Measurements from ENCODE around the gene CDR2.

Gene CDR2

GRCh38 chr16:22337045-22337444, 37.4 kb downstream of the CDR2 start:
- POLR2A ChIA-PET: no interaction called here
- no peak for DNase-seq (ENCODE audit: extremely low spot score)
- no peak for TF ChIP-seq CTCF (IDR thresholded peaks at IDR 0.05; ENCODE audit: control extremely low read depth, extremely low read depth, low read depth, missing control alignments)
- CTCF ChIA-PET: interaction anchor here (1.2 to 3.0 kb wide), 4 partner anchors 10 to 37 kb away, joined by 4 to 10 read pairs (median 6); no protein-coding TSS in a partner anchor

DNA sequence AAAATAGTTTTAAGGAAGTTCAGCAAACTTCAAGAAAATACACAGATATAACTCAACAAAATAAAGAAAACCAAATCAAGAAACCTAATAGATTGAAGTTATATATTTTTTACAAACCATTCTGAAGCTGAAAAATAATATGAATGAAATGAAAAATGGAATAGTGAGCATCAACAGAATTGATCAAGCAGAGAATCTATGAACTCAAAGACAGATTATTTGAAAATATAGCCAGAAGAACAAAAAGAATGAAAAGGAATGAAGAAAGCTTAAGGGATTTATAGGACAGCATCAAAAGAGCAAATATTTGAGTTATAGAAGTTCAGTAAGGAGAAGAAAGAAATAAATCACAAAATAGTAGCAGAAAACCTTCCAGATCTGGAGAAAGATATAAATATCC, 37.8 kb downstream of the CDR2 start:
- POLR2A ChIA-PET: no interaction called here
- TF ChIP-seq CTCF (IDR thresholded peaks at IDR 0.05; ENCODE audit: control extremely low read depth, extremely low read depth, low read depth, missing control alignments): no peak
- DNase-seq (ENCODE audit: extremely low spot score): no peak
- CTCF ChIA-PET: interaction anchor here (1.2 to 3.0 kb wide), 4 partner anchors 10 to 37 kb away, joined by 4 to 10 read pairs (median 6); no protein-coding TSS in a partner anchor

GRCh38 chr16:22335668-22336246, 38.7 kb downstream of the CDR2 start:
- ChIA-PET POLR2A (interaction anchor here (0.7 kb wide), 1 partner anchor 19 kb away, joined by 5 read pairs; no protein-coding TSS in a partner anchor), CTCF (interaction anchor here (1.1 to 3.0 kb wide), 2 partner anchors 11 to 15 kb away, joined by 3 to 10 read pairs; no protein-coding TSS in a partner anchor)
- no peak for TF ChIP-seq CTCF (IDR thresholded peaks at IDR 0.05; ENCODE audit: control extremely low read depth, extremely low read depth, low read depth, missing control alignments)
- DNase-seq (ENCODE audit: extremely low spot score): no peak

DNA sequence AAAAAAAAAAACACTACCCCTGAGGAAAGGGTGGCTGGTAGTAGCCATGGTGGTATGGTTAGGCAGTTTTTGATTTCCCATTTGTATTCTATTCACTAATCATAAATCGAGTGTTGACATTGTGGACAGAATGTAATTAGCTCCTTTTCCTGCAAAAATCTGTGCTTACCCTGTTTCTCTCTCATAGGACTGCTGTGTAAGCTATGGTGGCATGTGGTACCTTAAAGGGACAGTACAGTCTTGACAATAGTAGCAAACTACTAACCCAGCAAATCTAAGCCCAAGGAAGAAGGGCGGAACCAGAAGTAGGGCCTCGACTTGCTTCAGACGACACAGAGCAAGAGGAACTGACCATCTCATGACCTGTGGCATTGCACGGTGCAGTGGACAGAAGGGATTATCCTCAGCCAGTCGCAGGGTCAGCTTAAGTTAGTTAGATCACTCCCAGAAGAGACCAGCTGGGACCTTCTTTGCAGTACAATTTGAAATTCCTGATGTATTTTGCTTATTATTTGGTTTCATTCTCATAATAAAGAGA, 40.9 kb downstream of the CDR2 start:
- CTCF ChIA-PET: interaction anchor here (1.0 to 2.0 kb wide), 2 partner anchors 13 to 14 kb away, joined by 3 to 7 read pairs; no protein-coding TSS in a partner anchor
- POLR2A ChIA-PET: no interaction called here

DNA sequence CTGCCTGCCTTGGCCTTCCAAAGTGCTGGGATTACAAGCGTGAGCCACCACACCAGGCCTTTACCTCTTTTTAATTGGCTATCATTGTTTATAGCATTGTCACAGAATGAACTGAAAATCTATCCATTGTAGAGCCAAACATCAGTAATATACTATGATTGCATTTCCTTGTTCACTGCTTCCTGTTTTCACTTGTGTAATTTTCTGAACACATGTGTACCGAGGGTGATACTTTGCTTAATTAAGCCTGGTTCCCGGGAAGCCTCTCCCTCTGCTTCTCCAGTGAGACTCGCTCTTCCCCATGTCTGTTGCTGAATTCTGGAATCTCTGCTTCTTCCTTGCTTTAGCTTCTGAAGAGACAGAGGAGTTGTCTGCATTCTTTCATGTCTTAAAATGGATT, 44.1 kb downstream of the CDR2 start:
- CTCF ChIA-PET: interaction anchor here (0.8 to 2.1 kb wide), 4 partner anchors 9 to 32 kb away, joined by 3 to 9 read pairs (median 3); no protein-coding TSS in a partner anchor
- POLR2A ChIA-PET: no interaction called here
- DNase-seq (ENCODE audit: extremely low spot score): no peak
- no peak for TF ChIP-seq CTCF (IDR thresholded peaks at IDR 0.05; ENCODE audit: control extremely low read depth, extremely low read depth, low read depth, missing control alignments)

More for the DNA sequence above, 40.9 kb downstream of the CDR2 start:
- TF ChIP-seq CTCF (IDR thresholded peaks at IDR 0.05; ENCODE audit: control extremely low read depth, extremely low read depth, low read depth, missing control alignments): no peak
- DNase-seq (ENCODE audit: extremely low spot score): no peak

GRCh38 chr16:22329199-22329695, 45.2 kb downstream of the CDR2 start:
- no peak for DNase-seq (ENCODE audit: extremely low spot score)
- ChIA-PET CTCF (interaction anchor here (0.8 to 2.1 kb wide), 5 partner anchors 8 to 31 kb away, joined by 3 to 9 read pairs (median 4); no protein-coding TSS in a partner anchor), POLR2A (interaction anchor here (0.6 kb wide), 1 partner anchor 12 kb away, joined by 8 read pairs; no protein-coding TSS in a partner anchor)
- TF ChIP-seq CTCF (IDR thresholded peaks at IDR 0.05; ENCODE audit: control extremely low read depth, extremely low read depth, low read depth, missing control alignments): no peak

Measured in GM10248 (cell line).